OCI-LY3 (cell line): ENCODE results near the gene CD14.

Experiments used
- H2AFZ ChIP-seq: fragments of 200-600, 300-600 bp; shearing (Covaris generic); 2 replicates; pipeline ENCODE4 v1.6.0; 2014; ENCODE audit warnings: antibody characterized with exemption, low read depth, low read length
- H3K27ac ChIP-seq: fragments of 200-600, 300-600 bp; sonication (generic); 2 replicates; pipeline ENCODE4 v1.5.1; 2014; ENCODE audit warnings: mild to moderate bottlenecking, low read length, moderate library complexity, mixed read lengths
- H3K27me3 ChIP-seq: fragments of 200-600, 300-600 bp; sonication (generic); 2 replicates; pipeline ENCODE4 v1.6.1; 2014; ENCODE audit warnings: low read depth, low read length, mixed read lengths
- H3K36me3 ChIP-seq: fragments of 200-600, 300-600 bp; sonication (generic); replicated peaks from 2 replicates; pipeline ENCODE3; 2014; ENCODE audit warnings: low read depth, low read length, mixed read lengths
- H3K4me1 ChIP-seq: fragments of 300-600, 200-600 bp; sonication (generic); 2 replicates; pipeline ENCODE4 v1.6.1; 2014; ENCODE audit warnings: low read length, mixed read lengths
- H3K4me2 ChIP-seq: fragments of 200-600, 300-600 bp; sonication (generic); 2 replicates; pipeline ENCODE4 v1.6.1; 2014; ENCODE audit warnings: low read length, mixed read lengths
- H3K4me3 ChIP-seq: fragments of 300-600, 200-600 bp; sonication (generic); 2 replicates; pipeline ENCODE4 v1.5.1; 2014; ENCODE audit warnings: antibody characterized with exemption, mild to moderate bottlenecking, low read length, moderate library complexity
- H3K79me2 ChIP-seq: fragments of 300-600, 200-600 bp; shearing (Covaris generic); 2 replicates; pipeline ENCODE4 v1.6.1; 2014; ENCODE audit warnings: mild to moderate bottlenecking, low read length, mixed read lengths
- H3K9ac ChIP-seq: fragments of 300-600, 200-600 bp; shearing (Covaris generic); 2 replicates; pipeline ENCODE4 v1.6.0; 2014; ENCODE audit warnings: mild to moderate bottlenecking, low read length, moderate library complexity
- H3K9me3 ChIP-seq: fragments of 200-600, 300-600 bp; shearing (Covaris generic); 2 replicates; pipeline ENCODE4 v1.6.1; 2014; ENCODE audit warnings: low read length, mixed read lengths; ENCODE audit not compliant: insufficient read depth
- H4K20me1 ChIP-seq: fragments of 200-600, 300-600 bp; sonication (generic); 2 replicates; pipeline ENCODE4 v1.6.1; 2016; ENCODE audit warnings: low read length, mixed read lengths; ENCODE audit not compliant: insufficient read depth
- CTCF ChIP-seq: fragments of 200-600, 300-600 bp; sonication (generic); IDR thresholded peaks from 2 replicates; pipeline ENCODE4 v1.5.1; 2014; ENCODE audit warnings: antibody characterized with exemption, low read length, low read depth
- EZH2phosphoT487 ChIP-seq: fragments of 200-600 bp; shearing (Covaris generic); IDR thresholded peaks from 2 replicates; pipeline ENCODE4 v1.6.1; 2018; ENCODE audit warnings: antibody characterized with exemption, mixed run types, low read depth

The CD14 gene

GRCh38 chr5:140591747-140592372 lies 41.1 kb downstream of the CD14 start:
- Histone ChIP-seq H3K9ac (no peak overlapping the region), H2AFZ (no peak overlapping the region), H3K79me2 (no peaks in the 10 kb centered on the region), H3K4me1 (no peaks in the 10 kb centered on the region), H3K4me3 (no peak overlapping the region), H3K27ac (no peak overlapping the region), H3K9me3 (no peaks in the 10 kb centered on the region), H4K20me1 (no peaks in the 10 kb centered on the region), H3K36me3 (no peaks in the 10 kb centered on the region), H3K4me2 (no peak overlapping the region), H3K27me3 (no peaks in the 10 kb centered on the region)
- TF ChIP-seq EZH2phosphoT487 (no peak), CTCF (no peak)

- Histone ChIP-seq H3K27me3 (no peaks in the 10 kb centered on the region), H3K4me1 (no peaks in the 10 kb centered on the region), H2AFZ (no peak overlapping the region), H3K4me3 (no peak overlapping the region), H3K4me2 (no peak overlapping the region), H3K9me3 (no peaks in the 10 kb centered on the region), H3K36me3 (no peaks in the 10 kb centered on the region), H3K9ac (no peak overlapping the region), H4K20me1 (no peaks in the 10 kb centered on the region), H3K79me2 (no peaks in the 10 kb centered on the region), H3K27ac (no peak overlapping the region)
- TF ChIP-seq EZH2phosphoT487 = no peak
- no peak for TF ChIP-seq CTCF
Measured at GRCh38 chr5:140590861-140591260, 42.1 kb downstream of the CD14 start.

- Histone ChIP-seq H3K4me3 (no peak overlapping the region), H3K27me3 (no peaks in the 10 kb centered on the region), H2AFZ (no peak overlapping the region), H3K36me3 (no peaks in the 10 kb centered on the region), H3K4me2 (no peak overlapping the region), H4K20me1 (no peaks in the 10 kb centered on the region), H3K4me1 (no peaks in the 10 kb centered on the region), H3K79me2 (no peaks in the 10 kb centered on the region), H3K9ac (no peak overlapping the region), H3K27ac (no peak overlapping the region), H3K9me3 (no peaks in the 10 kb centered on the region)
- TF ChIP-seq EZH2phosphoT487 = no peak
- no peak for TF ChIP-seq CTCF
Measured at GRCh38 chr5:140588311-140589070, 44.5 kb downstream of the CD14 start.

- no peak overlapping the region for H2AFZ ChIP-seq
- H3K79me2 ChIP-seq = no peaks in the 10 kb centered on the region
- no peaks in the 10 kb centered on the region for H3K36me3 ChIP-seq
- H3K9ac ChIP-seq = no peak overlapping the region
- H3K27ac ChIP-seq = no peak overlapping the region
- H3K4me1 ChIP-seq = no peaks in the 10 kb centered on the region
- no peaks in the 10 kb centered on the region for H3K9me3 ChIP-seq
- H4K20me1 ChIP-seq = no peaks in the 10 kb centered on the region
- no peak overlapping the region for H3K4me3 ChIP-seq
- no peaks in the 10 kb centered on the region for H3K27me3 ChIP-seq
- no peak for TF ChIP-seq CTCF
- no peak for TF ChIP-seq EZH2phosphoT487
- no peak overlapping the region for H3K4me2 ChIP-seq
Measured at GRCh38 chr5:140587495-140587894, 45.5 kb downstream of the CD14 start.
